LNCaP clone FGC (cell line): ENCODE data around the gene NT5C2.

Source experiments
- DNase-seq: peaks from one replicate; pipeline ENCODE4 v3.0.0-alpha.2; 2011; ENCODE audit warnings: low read depth
- H3K4me3 ChIP-seq: 2 replicates; pipeline ENCODE4 v1.5.1; 2011; ENCODE audit warnings: mild to moderate bottlenecking, low read depth, low read length, control low read depth
- TF ChIP-seq, protein P1 (sequence below): IDR thresholded peaks from 2 replicates; pipeline ENCODE4 v1.5.1; 2012; ENCODE audit warnings: mild to moderate bottlenecking; ENCODE audit not compliant: control insufficient read depth, insufficient read depth; ENCODE audit errors: extremely low read depth

The NT5C2 gene

DNA sequence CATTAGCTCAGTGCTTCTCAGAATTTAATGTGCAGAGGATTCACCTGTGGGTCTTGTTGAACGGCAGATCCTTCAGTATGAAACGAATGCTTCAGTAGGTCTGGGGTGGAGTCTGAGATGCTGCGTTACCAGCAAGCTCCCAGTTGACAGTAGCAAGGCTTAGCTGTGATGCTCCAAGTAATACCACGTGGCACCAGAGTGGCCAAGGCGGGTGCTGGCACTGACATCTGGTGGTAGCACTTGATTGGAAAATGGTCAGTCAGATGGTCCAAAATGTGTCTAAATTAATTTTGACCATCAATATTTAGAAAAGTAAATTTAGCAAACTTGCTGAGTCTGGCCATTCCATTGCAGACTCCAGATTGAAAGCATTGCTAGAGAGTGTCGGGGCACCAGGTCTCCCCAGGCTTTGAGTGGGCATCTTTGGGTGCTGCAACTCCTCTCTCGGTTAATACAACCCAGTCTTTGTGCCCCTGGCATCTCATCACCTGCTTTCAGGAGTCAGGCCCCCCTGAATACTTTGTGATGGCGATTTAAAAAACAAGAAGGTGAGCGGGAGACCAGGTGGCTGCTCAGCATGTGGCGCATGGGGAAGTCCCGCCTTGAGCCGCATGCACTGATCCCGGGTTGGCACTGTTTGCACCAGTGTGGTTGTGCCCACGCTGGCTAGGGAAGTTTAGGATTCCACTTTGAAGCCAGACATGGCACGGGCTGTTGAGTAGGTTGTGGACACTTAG lies 130.1 kb downstream of the NT5C2 start:
- H3K4me3 ChIP-seq = no peak overlapping the region
- DNase-seq = peak; percentile 8
- TF ChIP-seq, protein P1, sequence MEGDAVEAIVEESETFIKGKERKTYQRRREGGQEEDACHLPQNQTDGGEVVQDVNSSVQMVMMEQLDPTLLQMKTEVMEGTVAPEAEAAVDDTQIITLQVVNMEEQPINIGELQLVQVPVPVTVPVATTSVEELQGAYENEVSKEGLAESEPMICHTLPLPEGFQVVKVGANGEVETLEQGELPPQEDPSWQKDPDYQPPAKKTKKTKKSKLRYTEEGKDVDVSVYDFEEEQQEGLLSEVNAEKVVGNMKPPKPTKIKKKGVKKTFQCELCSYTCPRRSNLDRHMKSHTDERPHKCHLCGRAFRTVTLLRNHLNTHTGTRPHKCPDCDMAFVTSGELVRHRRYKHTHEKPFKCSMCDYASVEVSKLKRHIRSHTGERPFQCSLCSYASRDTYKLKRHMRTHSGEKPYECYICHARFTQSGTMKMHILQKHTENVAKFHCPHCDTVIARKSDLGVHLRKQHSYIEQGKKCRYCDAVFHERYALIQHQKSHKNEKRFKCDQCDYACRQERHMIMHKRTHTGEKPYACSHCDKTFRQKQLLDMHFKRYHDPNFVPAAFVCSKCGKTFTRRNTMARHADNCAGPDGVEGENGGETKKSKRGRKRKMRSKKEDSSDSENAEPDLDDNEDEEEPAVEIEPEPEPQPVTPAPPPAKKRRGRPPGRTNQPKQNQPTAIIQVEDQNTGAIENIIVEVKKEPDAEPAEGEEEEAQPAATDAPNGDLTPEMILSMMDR = peak; percentile 57

DNA sequence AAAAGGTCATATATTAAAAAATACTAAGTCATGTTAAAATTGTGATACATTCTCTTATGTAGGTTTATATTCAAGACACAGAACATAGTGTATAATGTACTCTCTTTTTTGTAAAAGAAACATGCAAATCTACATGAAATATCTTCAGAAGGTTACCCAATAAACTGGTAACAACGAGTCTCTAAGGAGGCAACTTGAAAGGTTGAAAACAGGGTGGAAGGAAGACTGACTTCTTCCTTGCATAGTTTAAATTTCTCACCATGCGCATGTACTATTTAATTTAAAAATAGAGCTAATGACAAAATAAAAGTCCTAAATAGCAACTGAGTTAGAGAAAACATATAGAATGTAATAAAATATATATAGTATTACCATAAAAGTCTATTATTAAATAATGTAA lies 132.5 kb downstream of the NT5C2 start:
- no peak overlapping the region for H3K4me3 ChIP-seq
- DNase-seq = no peak
- TF ChIP-seq, protein P1 = no peak

- no peak overlapping the region for H3K4me3 ChIP-seq
- TF ChIP-seq, protein P1 = no peak
- no peak for DNase-seq
Measured at GRCh38 chr10:103058034-103058433, 135.0 kb downstream of the NT5C2 start.

DNA sequence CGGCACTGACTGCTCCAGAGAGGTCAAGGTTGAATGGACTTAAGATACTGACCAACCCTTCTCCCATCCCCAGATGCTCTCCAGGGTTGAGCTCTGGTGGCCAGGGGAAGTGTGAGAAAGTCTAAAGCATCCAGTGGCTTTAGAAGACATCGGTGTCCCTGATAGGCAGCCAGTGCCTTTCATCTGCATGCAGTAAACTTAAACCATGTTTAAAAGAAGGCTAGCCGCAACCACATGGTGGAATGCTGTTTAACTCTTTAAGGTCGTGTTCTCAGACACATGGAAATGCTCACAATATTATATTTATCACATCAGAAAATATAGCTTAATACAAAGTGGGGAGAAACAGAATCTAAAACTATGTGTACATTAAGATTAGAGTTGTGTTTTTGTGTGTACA lies 138.0 kb downstream of the NT5C2 start:
- DNase-seq = no peak
- H3K4me3 ChIP-seq = no peak overlapping the region
- TF ChIP-seq, protein P1 = no peak

- H3K4me3 ChIP-seq = no peak overlapping the region
- TF ChIP-seq, protein P1 = no peak
- no peak for DNase-seq
Measured at GRCh38 chr10:103054621-103055020, 138.5 kb downstream of the NT5C2 start.

DNA sequence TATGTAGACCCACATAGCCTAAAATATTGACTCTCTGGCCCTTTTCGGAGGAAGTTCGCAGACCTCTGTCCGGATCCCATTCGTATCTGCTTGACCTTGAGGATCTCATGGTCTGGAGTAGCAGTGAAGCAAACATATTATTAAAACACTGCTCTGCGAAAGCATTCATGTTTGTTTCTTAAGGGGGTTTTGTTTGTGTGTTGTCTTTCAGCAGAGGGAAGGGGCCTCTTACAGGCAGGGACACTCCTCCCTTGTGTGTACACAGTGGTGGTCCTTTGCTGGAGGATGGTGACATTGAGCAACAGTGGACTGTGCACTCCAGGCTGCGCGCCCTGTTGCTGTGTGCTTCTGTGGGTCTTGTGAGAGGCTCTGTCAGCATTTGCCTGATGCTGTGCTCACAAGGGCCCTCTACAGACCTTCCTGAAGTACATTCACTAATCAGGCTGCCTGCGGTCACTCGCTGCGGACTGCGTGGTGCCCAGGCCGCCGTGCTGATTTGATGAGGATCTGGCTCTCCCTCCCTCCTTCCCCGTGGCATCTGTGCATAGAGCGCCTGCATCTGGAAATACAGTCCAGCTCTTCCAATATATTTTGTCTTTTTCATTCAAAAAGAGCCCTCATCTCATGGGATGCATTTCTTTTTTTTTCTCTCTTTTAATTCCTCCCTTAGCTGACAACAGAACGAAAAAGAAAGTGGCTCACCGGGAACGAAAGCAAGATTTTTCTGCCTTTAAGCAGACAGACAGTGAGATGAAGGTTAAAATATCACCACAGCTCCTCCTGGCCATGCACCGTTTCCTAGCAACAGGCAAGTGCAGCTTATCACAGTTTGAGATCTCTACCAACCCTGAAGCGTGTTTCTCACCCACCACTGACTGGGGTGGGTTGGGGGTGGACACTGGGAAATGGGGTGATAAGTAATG lies 139.2 kb downstream of the NT5C2 start:
- DNase-seq = no peak
- no peak overlapping the region for H3K4me3 ChIP-seq
- TF ChIP-seq, protein P1 = peak; percentile 43

GRCh38 chr10:103049237-103049636 lies 143.8 kb downstream of the NT5C2 start:
- TF ChIP-seq, protein P1 = no peak
- no peak overlapping the region for H3K4me3 ChIP-seq
- DNase-seq = no peak
